ENCODE measurements around the gene SYNGR4. TPM values are rescaled to one million over a fixed set of nuclear protein-coding genes. Genes with fewer than 3 reads are reported as not detected.

SYNGR4 gene
- total RNA-seq, 1 experiment from 2014 or later, result not detected

GRCh38 chr19:48338253-48338755 lies 25.9 kb upstream of the SYNGR4 start:
- ATAC-seq, result no peak
- ChIA-PET POLR2A (no interaction called here), CTCF (interaction anchor here (0.6 to 10.2 kb wide), 6 partner anchors 13 to 551 kb away, joined by 3 to 404 read pairs (median 4); partner anchors contain the start of gene EMP3)
- H3K9me3 Mint-ChIP-seq, result no peaks in the 10 kb centered on the region
- H3K4me3 Mint-ChIP-seq, result no peak overlapping the region
- no peaks in the 10 kb centered on the region for H3K36me3 Mint-ChIP-seq
- no peak for TF ChIP-seq ZNF138 (CRISPR knock-in tag; conservative IDR thresholded peaks at IDR 0.05)
- TF ChIP-seq ZNF396 (CRISPR knock-in tag; IDR thresholded peaks at IDR 0.05; ENCODE audit: borderline replicate concordance), result no peak
- TF ChIP-seq E2F4 (CRISPR knock-in tag; IDR thresholded peaks at IDR 0.05; ENCODE audit: borderline replicate concordance, low read depth), result no peak
- TF ChIP-seq PREB (CRISPR knock-in tag; IDR thresholded peaks at IDR 0.05; ENCODE audit: borderline replicate concordance), result no peak
- no peak for TF ChIP-seq TCF7 (CRISPR knock-in tag; IDR thresholded peaks at IDR 0.05; ENCODE audit: low read depth)
- TF ChIP-seq ATF6 (CRISPR knock-in tag; IDR thresholded peaks at IDR 0.05), result no peak
- TF ChIP-seq ARID4B (CRISPR knock-in tag; IDR thresholded peaks at IDR 0.05; ENCODE audit: borderline replicate concordance), result no peak
- no peak for TF ChIP-seq AR (CRISPR knock-in tag; IDR thresholded peaks at IDR 0.05)
- TF ChIP-seq HMGXB4 (CRISPR knock-in tag; IDR thresholded peaks at IDR 0.05), result no peak
- TF ChIP-seq RORB (CRISPR knock-in tag; IDR thresholded peaks at IDR 0.05), result no peak
- no peak for TF ChIP-seq RELA (CRISPR knock-in tag; IDR thresholded peaks at IDR 0.05; ENCODE audit: borderline replicate concordance)
- no peak for TF ChIP-seq EMX1 (CRISPR knock-in tag; IDR thresholded peaks at IDR 0.05)
- TF ChIP-seq ZMAT4 (CRISPR knock-in tag; IDR thresholded peaks at IDR 0.05), result no peak
- no peak for TF ChIP-seq CREM (CRISPR knock-in tag; IDR thresholded peaks at IDR 0.05)
- TF ChIP-seq ZNF281 (CRISPR knock-in tag; IDR thresholded peaks at IDR 0.05), result no peak
- no peak for TF ChIP-seq TEAD4 (CRISPR knock-in tag; IDR thresholded peaks at IDR 0.05)
- TF ChIP-seq KAT7 (CRISPR knock-in tag; IDR thresholded peaks at IDR 0.05; ENCODE audit: borderline replicate concordance), result no peak
- no peak for TF ChIP-seq ZNF512 (CRISPR knock-in tag; IDR thresholded peaks at IDR 0.05; ENCODE audit: borderline replicate concordance)
- no peak overlapping the region for H3K27ac Mint-ChIP-seq
- H3K27me3 Mint-ChIP-seq (ENCODE audit: low read depth), result peaks cover 5% of the 10 kb centered on the region
- DNase-seq (ENCODE audit: low spot score), result no peak
- H3K4me1 Mint-ChIP-seq, result peaks cover 4% of the 10 kb centered on the region

All from WTC11 (cell line).